ENCODE results near the gene KMT5C.

DNA sequence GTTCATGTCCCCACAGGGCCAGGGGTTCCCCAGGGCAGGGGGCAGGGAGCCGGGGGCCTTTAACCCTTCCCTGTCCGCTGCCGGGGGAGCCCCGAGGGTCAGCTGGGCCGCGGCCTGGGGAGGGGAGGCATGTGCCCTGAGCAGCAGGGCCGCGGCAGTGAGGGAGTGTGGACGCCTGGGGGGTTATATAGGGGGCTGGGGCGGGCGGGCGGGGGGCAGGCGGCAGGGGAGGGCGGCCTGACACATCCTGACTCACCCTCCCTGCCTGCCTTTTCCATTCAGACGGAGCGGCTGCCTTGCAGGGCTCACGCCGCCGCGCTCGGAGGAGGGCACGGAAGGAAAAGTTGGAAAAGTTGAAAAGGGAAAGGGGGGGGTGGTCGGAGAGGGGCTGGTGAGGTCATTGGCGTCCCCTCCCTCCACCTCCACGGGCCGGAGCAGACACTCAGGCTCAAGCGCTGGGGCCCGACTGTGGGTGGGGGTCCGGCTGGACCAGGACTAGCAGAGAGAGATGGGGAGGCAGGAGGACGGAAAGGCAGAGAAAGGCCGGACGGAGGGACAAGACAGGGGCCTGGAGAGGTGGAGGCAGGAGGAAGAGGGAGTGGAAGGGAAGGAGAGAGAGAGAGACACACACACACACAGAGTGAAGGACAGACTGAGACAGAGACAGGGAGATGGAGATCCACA, 30.8 kb downstream of the KMT5C start, which contains the start of gene IL11:
- TF ChIP-seq, protein P1, sequence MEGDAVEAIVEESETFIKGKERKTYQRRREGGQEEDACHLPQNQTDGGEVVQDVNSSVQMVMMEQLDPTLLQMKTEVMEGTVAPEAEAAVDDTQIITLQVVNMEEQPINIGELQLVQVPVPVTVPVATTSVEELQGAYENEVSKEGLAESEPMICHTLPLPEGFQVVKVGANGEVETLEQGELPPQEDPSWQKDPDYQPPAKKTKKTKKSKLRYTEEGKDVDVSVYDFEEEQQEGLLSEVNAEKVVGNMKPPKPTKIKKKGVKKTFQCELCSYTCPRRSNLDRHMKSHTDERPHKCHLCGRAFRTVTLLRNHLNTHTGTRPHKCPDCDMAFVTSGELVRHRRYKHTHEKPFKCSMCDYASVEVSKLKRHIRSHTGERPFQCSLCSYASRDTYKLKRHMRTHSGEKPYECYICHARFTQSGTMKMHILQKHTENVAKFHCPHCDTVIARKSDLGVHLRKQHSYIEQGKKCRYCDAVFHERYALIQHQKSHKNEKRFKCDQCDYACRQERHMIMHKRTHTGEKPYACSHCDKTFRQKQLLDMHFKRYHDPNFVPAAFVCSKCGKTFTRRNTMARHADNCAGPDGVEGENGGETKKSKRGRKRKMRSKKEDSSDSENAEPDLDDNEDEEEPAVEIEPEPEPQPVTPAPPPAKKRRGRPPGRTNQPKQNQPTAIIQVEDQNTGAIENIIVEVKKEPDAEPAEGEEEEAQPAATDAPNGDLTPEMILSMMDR (IDR thresholded peaks at IDR 0.05): no peak
- no peak for TF ChIP-seq POLR2A (IDR thresholded peaks at IDR 0.05)
